Left ventricle myocardium inferior (tissue), 1 donor: ENCODE measurements around the gene CNTROB. TPM values are rescaled to one million over a fixed set of nuclear protein-coding genes. Genes with fewer than 3 reads are reported as not detected.

Source experiments
- DNase-seq: peaks from one replicate; pipeline ENCODE4 v3.0.0-alpha.2; 2020
- H3K27ac ChIP-seq: fragments of 200-600 bp; replicated peaks from 2 replicates; pipeline ENCODE4 v1.8.0; 2021
- H3K27me3 ChIP-seq: fragments of 200-600 bp; 2 replicates; pipeline ENCODE4 v1.8.0; 2021; ENCODE audit warnings: low read depth
- H3K36me3 ChIP-seq: fragments of 200-600 bp; 2 replicates; pipeline ENCODE4 v1.8.0; 2021
- H3K4me1 ChIP-seq: fragments of 200-600 bp; 2 replicates; pipeline ENCODE4 v1.8.0; 2021
- H3K4me3 ChIP-seq: fragments of 200-600 bp; 2 replicates; pipeline ENCODE4 v1.8.0; 2021; ENCODE audit warnings: mild to moderate bottlenecking, moderate library complexity
- H3K9me3 ChIP-seq: fragments of 200-600 bp; replicated peaks from 2 replicates; pipeline ENCODE4 v1.8.0; 2021
- intact Hi-C: fragments of 100-400 bp; cut with micrococcal nuclease; formaldehyde crosslinking; loops from one replicate; pipeline ENCODE4 v1.11.0; 2022
- total RNA-seq: library from RNA; stranded (reverse); fragmentation: NEBNext Ultra II Directional; extraction: Animal tissue kit (Norgen Biotek cat#: 25700); gene quantifications from one replicate; pipeline ENCODE4 v1.2.1, GENCODE V29; 2021
- TF ChIP-seq, protein P1 (sequence below): fragments of 200-600 bp; IDR thresholded peaks from 2 replicates; pipeline ENCODE4 v1.8.0; 2021; ENCODE audit warnings: antibody characterized with exemption, mild to moderate bottlenecking, borderline replicate concordance
- donor health status: DM: no; HTN: yes; CAD: no; lungs with severe emphysema.

CNTROB gene
- total RNA-seq, 1 donor from 2014 or later, result 8.7 TPM

DNA sequence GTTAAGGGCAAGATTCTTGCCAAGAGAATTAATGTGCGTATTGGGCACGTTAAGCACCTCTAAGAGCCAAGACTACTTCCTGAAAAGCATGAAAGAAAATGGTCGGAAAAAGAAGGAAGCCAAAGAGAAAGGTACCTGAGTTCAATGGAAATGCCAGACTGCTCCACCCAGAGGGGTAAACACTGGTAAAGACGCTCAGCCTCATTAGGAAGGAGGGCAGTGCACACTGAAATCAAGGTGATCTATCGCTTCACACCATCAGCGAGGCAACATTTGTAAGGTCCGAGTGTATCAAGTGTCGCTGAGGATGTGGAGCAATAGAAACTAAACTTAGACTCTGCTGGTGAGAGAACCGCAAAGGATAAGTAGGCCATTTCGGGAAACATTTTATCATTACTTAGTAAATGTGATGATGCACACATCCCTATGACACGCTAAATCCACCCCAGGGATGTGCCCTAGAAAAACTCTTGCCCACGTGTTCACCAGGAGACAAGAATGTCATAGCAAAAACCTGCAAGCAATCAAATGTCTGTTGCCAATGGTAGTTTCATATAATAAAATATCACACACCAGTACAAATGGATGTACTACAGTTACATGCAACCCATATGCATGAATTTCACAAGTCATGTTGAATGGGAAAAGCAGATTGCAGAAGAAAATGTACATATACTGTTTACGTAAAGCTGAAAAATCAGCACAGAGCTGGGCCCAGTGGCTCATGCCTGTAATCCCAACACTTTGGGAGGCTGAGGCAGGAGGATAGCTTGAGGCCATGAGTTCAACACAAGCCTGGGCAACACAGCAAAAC, 23.6 kb downstream of the CNTROB start:
- Histone ChIP-seq H3K4me3 (no peak overlapping the region), H3K27me3 (peaks cover 8% of the 10 kb centered on the region), H3K9me3 (no peaks in the 10 kb centered on the region), H3K27ac (peak overlapping the region; percentile 49), H3K36me3 (no peaks in the 10 kb centered on the region), H3K4me1 (peaks cover 19% of the 10 kb centered on the region)
- TF ChIP-seq, protein P1, sequence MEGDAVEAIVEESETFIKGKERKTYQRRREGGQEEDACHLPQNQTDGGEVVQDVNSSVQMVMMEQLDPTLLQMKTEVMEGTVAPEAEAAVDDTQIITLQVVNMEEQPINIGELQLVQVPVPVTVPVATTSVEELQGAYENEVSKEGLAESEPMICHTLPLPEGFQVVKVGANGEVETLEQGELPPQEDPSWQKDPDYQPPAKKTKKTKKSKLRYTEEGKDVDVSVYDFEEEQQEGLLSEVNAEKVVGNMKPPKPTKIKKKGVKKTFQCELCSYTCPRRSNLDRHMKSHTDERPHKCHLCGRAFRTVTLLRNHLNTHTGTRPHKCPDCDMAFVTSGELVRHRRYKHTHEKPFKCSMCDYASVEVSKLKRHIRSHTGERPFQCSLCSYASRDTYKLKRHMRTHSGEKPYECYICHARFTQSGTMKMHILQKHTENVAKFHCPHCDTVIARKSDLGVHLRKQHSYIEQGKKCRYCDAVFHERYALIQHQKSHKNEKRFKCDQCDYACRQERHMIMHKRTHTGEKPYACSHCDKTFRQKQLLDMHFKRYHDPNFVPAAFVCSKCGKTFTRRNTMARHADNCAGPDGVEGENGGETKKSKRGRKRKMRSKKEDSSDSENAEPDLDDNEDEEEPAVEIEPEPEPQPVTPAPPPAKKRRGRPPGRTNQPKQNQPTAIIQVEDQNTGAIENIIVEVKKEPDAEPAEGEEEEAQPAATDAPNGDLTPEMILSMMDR, result no peak
- no peak for DNase-seq
- intact Hi-C loops, result no loop called here

DNA sequence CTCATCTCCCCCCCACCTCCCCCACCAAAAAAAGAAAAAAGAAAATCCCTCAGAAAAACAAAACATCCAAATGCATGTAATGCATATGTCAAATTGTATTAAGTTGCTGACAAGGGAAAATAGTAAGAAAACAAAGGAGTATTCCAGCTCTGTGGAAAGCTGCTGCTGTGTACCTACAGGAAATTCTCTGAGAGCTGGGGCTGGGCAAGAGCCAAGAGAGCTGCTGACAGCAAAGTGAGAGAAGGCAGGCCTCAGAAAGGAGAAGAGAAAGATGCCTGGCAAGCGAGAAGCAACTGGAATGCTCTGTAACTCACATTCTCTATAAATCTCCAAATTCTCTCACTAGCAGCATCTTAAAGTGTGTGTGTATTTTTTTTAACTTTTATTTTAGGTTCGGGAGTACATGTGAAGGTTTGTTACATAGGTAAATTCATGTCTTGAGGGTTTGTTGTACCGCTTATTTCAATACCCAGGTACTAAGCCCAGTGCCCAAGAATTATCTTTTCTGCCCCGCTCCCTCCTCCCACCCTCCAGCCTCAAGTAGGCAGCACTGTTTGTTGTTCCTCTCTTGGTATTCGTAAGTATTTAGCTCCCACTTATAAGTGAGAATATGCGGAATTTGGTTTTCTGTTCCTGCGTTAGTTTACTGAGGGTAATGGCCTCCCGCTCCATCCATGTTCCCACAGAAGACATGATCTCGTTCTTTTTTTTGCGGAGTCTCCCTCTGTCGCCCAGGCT, 24.4 kb downstream of the CNTROB start:
- DNase-seq, result peak; percentile 82
- H3K27ac ChIP-seq, result peak overlapping the region; percentile 49
- no peaks in the 10 kb centered on the region for H3K36me3 ChIP-seq
- no peaks in the 10 kb centered on the region for H3K9me3 ChIP-seq
- H3K4me1 ChIP-seq, result peaks cover 19% of the 10 kb centered on the region
- TF ChIP-seq, protein P1, result no peak
- no peak overlapping the region for H3K4me3 ChIP-seq
- intact Hi-C loops, result no loop called here
- H3K27me3 ChIP-seq, result peaks cover 15% of the 10 kb centered on the region

DNA sequence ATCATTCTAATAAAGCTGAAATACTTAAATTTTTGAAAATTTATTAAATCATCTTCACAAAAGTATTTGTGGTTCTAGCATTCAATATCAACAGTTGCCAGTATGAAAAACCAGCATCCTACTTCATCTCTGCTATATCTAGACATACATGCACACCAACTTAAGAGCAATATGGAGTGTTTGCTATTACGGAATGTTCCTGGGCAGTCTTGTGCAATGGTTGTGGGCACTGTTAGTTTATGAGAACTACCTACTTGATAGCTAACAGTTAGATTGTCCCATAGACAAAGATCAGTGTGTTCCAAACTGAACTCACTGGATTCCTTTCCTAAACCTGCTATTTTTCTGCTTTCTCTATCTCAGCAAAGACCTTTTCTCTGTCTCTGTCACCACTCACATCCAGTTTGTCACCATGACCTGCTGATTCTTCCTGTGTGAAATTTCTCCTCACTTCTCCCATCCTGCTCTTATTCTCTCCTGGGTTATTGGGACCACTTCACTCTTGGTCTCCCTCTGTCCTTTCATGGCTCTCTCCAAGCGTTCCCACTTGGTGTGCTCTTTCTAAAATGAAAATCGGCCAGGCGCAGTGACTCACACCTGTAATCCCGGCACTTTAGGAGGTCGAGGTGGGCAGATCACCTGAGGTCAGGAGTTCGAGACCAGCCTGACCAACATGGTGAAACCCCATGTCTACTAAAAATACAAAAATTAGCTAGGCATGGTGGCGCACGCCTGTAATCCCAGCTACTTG, 27.7 kb downstream of the CNTROB start:
- H3K36me3 ChIP-seq, result no peaks in the 10 kb centered on the region
- H3K27ac ChIP-seq, result no peak overlapping the region
- H3K27me3 ChIP-seq, result peaks cover 15% of the 10 kb centered on the region
- TF ChIP-seq, protein P1, result no peak
- intact Hi-C loops, result no loop called here
- H3K9me3 ChIP-seq, result no peaks in the 10 kb centered on the region
- no peak overlapping the region for H3K4me3 ChIP-seq
- DNase-seq, result no peak
- peaks cover 19% of the 10 kb centered on the region for H3K4me1 ChIP-seq

DNA sequence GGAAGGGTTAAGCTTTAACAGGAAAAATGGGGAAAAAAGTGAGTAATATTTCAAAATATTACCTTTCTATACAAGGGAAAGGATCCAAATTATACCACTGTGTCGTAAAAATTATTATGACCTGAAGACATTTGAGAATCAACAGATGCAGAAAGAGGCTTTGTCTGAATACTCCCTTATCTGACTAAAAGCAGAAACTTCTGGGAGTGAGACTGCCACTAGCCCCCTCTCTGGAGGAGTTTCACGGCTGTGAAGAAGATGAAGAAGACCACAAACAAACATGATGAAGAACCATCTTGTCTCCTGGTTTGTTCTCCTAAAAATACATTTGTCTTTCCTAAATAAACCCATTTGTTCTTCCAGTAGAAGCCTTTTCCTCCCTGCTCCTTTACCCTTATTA, 29.4 kb downstream of the CNTROB start:
- TF ChIP-seq, protein P1, result no peak
- intact Hi-C loops, result no loop called here
- Histone ChIP-seq H3K4me1 (peaks cover 5% of the 10 kb centered on the region), H3K9me3 (no peaks in the 10 kb centered on the region), H3K27ac (no peak overlapping the region), H3K27me3 (peaks cover 15% of the 10 kb centered on the region), H3K4me3 (no peak overlapping the region), H3K36me3 (no peaks in the 10 kb centered on the region)
- DNase-seq, result no peak

DNA sequence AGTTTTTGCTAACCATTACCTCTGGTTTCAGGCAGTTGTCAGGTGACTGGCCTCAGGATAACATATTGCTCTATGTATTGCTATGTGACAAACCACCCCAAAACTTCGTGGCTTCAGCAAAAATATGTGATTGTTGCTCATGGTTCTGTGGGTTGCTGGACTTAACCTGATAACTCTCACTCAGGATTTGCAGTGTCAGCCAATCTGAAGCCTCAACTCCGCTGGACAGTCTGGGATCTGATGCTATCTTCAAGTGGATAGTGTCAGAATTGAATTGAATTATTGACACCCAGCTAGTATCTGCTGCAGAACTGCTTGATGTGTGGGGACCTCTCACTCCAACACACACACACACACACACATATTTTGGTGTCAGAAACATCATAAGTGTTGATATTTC, 35.7 kb downstream of the CNTROB start:
- Histone ChIP-seq H3K4me3 (no peak overlapping the region), H3K4me1 (no peaks in the 10 kb centered on the region), H3K27ac (no peak overlapping the region), H3K36me3 (no peaks in the 10 kb centered on the region), H3K27me3 (peaks cover 24% of the 10 kb centered on the region), H3K9me3 (no peaks in the 10 kb centered on the region)
- no peak for DNase-seq
- TF ChIP-seq, protein P1, result no peak
- intact Hi-C loops, result no loop called here
